Measurements from ENCODE around the gene ZNF263. TPM values are rescaled to one million over a fixed set of nuclear protein-coding genes. Genes with fewer than 3 reads are reported as not detected.
"Not testable (repeated sequence)": the region's sequence is repeated elsewhere in the genome, so short reads cannot be mapped to it uniquely, and the experiment has no call there.

ZNF263 gene
- total RNA-seq, 1 donor from 2014 or later = 8.4 TPM

- DNase-seq (ENCODE audit: missing footprints) (no peak), ATAC-seq (no peak)
- intact Hi-C loops (cut with DNase I) = loop anchor here (2.0 to 5.0 kb wide), 2 partner anchors 28 to 240 kb away; partner anchors contain the start of genes CLUAP1 and ZNF200
Observed at GRCh38 chr16:3262517-3262916, 20.8 kb upstream of the ZNF263 start.

GRCh38 chr16:3264137-3265036 lies 18.9 kb upstream of the ZNF263 start:
- ATAC-seq = peak; percentile 95
- DNase-seq (ENCODE audit: missing footprints) = peak; percentile 97
- intact Hi-C loops (cut with DNase I) = loop anchor here (2.0 to 5.0 kb wide), 2 partner anchors 18 to 238 kb away; partner anchors contain the start of genes CLUAP1 and ZNF263

- ATAC-seq (no peak), DNase-seq (ENCODE audit: missing footprints) (no peak)
- intact Hi-C loops (cut with DNase I) = no loop called here
Observed at GRCh38 chr16:3266873-3267537, 16.3 kb upstream of the ZNF263 start.

- intact Hi-C loops (cut with DNase I) = no loop called here
- DNase-seq (ENCODE audit: missing footprints) = no peak
- ATAC-seq = no peak
Observed at GRCh38 chr16:3268294-3268693, 15.0 kb upstream of the ZNF263 start.

- ATAC-seq; DNase-seq (ENCODE audit: missing footprints); intact Hi-C loops (cut with DNase I): not testable (repeated sequence)
Observed at GRCh38 chr16:3270718-3271117, 12.6 kb upstream of the ZNF263 start.

GRCh38 chr16:3271281-3271680 lies 12.0 kb upstream of the ZNF263 start:
- DNase-seq (ENCODE audit: missing footprints); ATAC-seq; intact Hi-C loops (cut with DNase I): not testable (repeated sequence)

- ATAC-seq (no peak), DNase-seq (ENCODE audit: missing footprints) (no peak)
- intact Hi-C loops (cut with DNase I) = no loop called here
Observed at GRCh38 chr16:3274490-3274889, 8.8 kb upstream of the ZNF263 start.

GRCh38 chr16:3274947-3275346 lies 8.3 kb upstream of the ZNF263 start:
- no peak for ATAC-seq
- intact Hi-C loops (cut with DNase I) = no loop called here
- DNase-seq (ENCODE audit: missing footprints) = no peak

- ATAC-seq = no peak
- intact Hi-C loops (cut with DNase I) = no loop called here
- no peak for DNase-seq (ENCODE audit: missing footprints)
Observed at GRCh38 chr16:3276679-3277078, 6.6 kb upstream of the ZNF263 start.

- DNase-seq (ENCODE audit: missing footprints) = no peak
- intact Hi-C loops (cut with DNase I) = loop anchor here (5.0 kb wide), 3 partner anchors 44 to 221 kb away; partner anchors contain the start of genes CLUAP1 and ZNF200
- ATAC-seq = no peak
Observed at GRCh38 chr16:3281222-3281820, 2.0 kb upstream of the ZNF263 start.

GRCh38 chr16:3282103-3282729 lies 1.1 kb upstream of the ZNF263 start:
- peak; percentile 33 for ATAC-seq
- DNase-seq (ENCODE audit: missing footprints) = no peak
- intact Hi-C loops (cut with DNase I) = loop anchor here (2.0 to 5.0 kb wide), 4 partner anchors 17 to 220 kb away; partner anchors contain the start of genes CLUAP1 and ZNF200

- intact Hi-C loops (cut with DNase I) = loop anchor here (1.0 to 5.0 kb wide), 5 partner anchors 19 to 219 kb away; partner anchors contain the start of genes CLUAP1, TIGD7, ZNF200 and ZNF75A
- DNase-seq (ENCODE audit: missing footprints) (no peak), ATAC-seq (no peak)
Observed at GRCh38 chr16:3283543-3284447, 504 bp downstream of the ZNF263 start.

GRCh38 chr16:3285131-3285530 lies 1.8 kb downstream of the ZNF263 start:
- intact Hi-C loops (cut with DNase I) = no loop called here

GRCh38 chr16:3289998-3290673 lies 6.8 kb downstream of the ZNF263 start:
- intact Hi-C loops (cut with DNase I) = no loop called here
- no peak for ATAC-seq

More at GRCh38 chr16:3285131-3285530, 1.8 kb downstream of the ZNF263 start:
- ATAC-seq (no peak), DNase-seq (ENCODE audit: missing footprints) (no peak)

GRCh38 chr16:3292604-3293003 lies 9.3 kb downstream of the ZNF263 start:
- ATAC-seq (no peak), DNase-seq (ENCODE audit: missing footprints) (no peak)
- intact Hi-C loops (cut with DNase I) = no loop called here

More at GRCh38 chr16:3289998-3290673, 6.8 kb downstream of the ZNF263 start:
- DNase-seq (ENCODE audit: missing footprints) = no peak

GRCh38 chr16:3295209-3295608 lies 11.9 kb downstream of the ZNF263 start:
- no peak for DNase-seq (ENCODE audit: missing footprints)
- intact Hi-C loops (cut with DNase I) = no loop called here
- ATAC-seq = peak; percentile 37

- intact Hi-C loops (cut with DNase I) = no loop called here
- ATAC-seq (no peak), DNase-seq (ENCODE audit: missing footprints) (no peak)
Observed at GRCh38 chr16:3295783-3296182, 12.5 kb downstream of the ZNF263 start.

All from Right ventricle myocardium inferior (tissue), 1 donor.